ENCODE measurements around the gene S100A3.

GRCh38 chr1:153509036-153509435, 40.0 kb downstream of the S100A3 start:
- TF ChIP-seq RAD21 (IDR thresholded peaks at IDR 0.05; ENCODE audit: low read depth): no peak
- TF ChIP-seq EP300 (IDR thresholded peaks at IDR 0.05; ENCODE audit: borderline replicate concordance): no peak
- TF ChIP-seq TCF12 (IDR thresholded peaks at IDR 0.05; ENCODE audit: low read depth): no peak
- no peak for TF ChIP-seq CEBPB (IDR thresholded peaks at IDR 0.05)
- TF ChIP-seq REST (IDR thresholded peaks at IDR 0.05; ENCODE audit: low read depth): no peak
- TF ChIP-seq NFIC (IDR thresholded peaks at IDR 0.05): no peak
- TF ChIP-seq YY1 (IDR thresholded peaks at IDR 0.05; ENCODE audit: low read depth): no peak
- TF ChIP-seq TAF1 (IDR thresholded peaks at IDR 0.05; ENCODE audit: low read depth): no peak
- no peak for TF ChIP-seq CREB1 (IDR thresholded peaks at IDR 0.05; ENCODE audit: low read depth)
- TF ChIP-seq, protein P1, sequence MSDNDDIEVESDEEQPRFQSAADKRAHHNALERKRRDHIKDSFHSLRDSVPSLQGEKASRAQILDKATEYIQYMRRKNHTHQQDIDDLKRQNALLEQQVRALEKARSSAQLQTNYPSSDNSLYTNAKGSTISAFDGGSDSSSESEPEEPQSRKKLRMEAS (IDR thresholded peaks at IDR 0.05): no peak
- TF ChIP-seq EGR1 (IDR thresholded peaks at IDR 0.05): no peak
